Measurements from ENCODE around the gene NAALADL2. TPM values are rescaled to one million over a fixed set of nuclear protein-coding genes. Genes with fewer than 3 reads are reported as not detected.
"Not testable (repeated sequence)": the region's sequence is repeated elsewhere in the genome, so short reads cannot be mapped to it uniquely, and the experiment has no call there.

NAALADL2 gene
- polyA plus RNA-seq, 2 of the 4 experiments (the other 2 are of a cell fraction) = 0.09 to 0.28 TPM

DNA sequence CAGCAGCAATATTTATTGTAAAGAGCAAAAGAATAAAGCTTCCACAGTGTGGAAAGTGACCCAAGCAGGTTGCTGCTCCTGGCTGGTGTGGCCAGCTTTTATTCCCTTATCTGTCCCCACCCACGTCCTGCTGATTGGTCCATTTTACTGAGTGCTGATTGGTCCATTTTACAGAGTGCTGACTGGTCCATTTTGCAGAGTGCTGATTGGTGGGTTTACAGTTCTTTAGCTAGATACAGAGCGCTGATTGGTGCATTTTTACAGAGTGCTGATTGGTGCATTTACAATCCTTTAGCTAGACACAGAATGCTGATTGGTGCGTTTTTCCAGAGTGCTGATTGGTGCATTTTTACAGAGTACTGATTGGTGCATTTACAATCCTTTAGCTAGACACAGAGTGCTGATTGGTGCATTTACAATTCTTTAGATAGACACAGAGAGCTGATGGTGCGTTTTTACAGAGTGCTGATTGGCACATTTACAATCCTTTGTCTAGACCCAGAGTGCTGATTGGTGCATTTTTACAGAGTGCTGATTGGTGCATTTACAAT lies 601.8 kb downstream of the NAALADL2 start:
- H3K27ac ChIP-seq; ATAC-seq; CTCF ChIA-PET; H3K4me3 ChIP-seq; DNase-seq (ENCODE audit: low read depth in 1 of 2, low spot score in 1 of 2); H3K4me1 ChIP-seq; FAIRE-seq; POLR2A ChIA-PET; H3K4me2 ChIP-seq; H3K9me3 ChIP-seq: not testable (repeated sequence)
- 38% methylated on average over 4 of the region's 4 CpGs for WGBS (ENCODE audit: missing lambda C conversion rate)
- TF ChIP-seq MAFK (IDR thresholded peaks at IDR 0.05; ENCODE audit: partially characterized antibody) = peak; percentile 69

GRCh38 chr3:175464362-175464761 lies 605.2 kb downstream of the NAALADL2 start:
- Histone ChIP-seq H3K9me3 (no peaks in the 10 kb centered on the region), H3K27ac (no peak overlapping the region), H3K4me1 (no peaks in the 10 kb centered on the region), H3K4me3 (no peak overlapping the region), H3K4me2 (no peak overlapping the region)
- ATAC-seq (no peak), DNase-seq (ENCODE audit: low read depth in 1 of 2, low spot score in 1 of 2) (no peak), FAIRE-seq (no peak)
- WGBS (ENCODE audit: missing lambda C conversion rate) = 68% methylated on average over 3 of the region's 3 CpGs
- ChIA-PET POLR2A (no interaction called here), CTCF (no interaction called here)
- TF ChIP-seq, protein P1, sequence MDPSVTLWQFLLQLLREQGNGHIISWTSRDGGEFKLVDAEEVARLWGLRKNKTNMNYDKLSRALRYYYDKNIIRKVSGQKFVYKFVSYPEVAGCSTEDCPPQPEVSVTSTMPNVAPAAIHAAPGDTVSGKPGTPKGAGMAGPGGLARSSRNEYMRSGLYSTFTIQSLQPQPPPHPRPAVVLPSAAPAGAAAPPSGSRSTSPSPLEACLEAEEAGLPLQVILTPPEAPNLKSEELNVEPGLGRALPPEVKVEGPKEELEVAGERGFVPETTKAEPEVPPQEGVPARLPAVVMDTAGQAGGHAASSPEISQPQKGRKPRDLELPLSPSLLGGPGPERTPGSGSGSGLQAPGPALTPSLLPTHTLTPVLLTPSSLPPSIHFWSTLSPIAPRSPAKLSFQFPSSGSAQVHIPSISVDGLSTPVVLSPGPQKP (IDR thresholded peaks at IDR 0.05; ENCODE audit: low read depth, low read length) = no peak
- no peak for TF ChIP-seq ZFP36 (IDR thresholded peaks at IDR 0.05; ENCODE audit: borderline replicate concordance, partially characterized antibody)

- DNase-seq (ENCODE audit: low read depth in 1 of 2, low spot score in 1 of 2) = no peak
- CTCF ChIA-PET = no interaction called here
- Histone ChIP-seq H3K27ac (no peak overlapping the region), H3K4me2 (no peak overlapping the region), H3K4me1 (no peaks in the 10 kb centered on the region), H3K4me3 (no peak overlapping the region), H3K9me3 (no peaks in the 10 kb centered on the region)
- POLR2A ChIA-PET = no interaction called here
- ATAC-seq = no peak
- no peak for FAIRE-seq
- TF ChIP-seq RARB (CRISPR knock-in tag; IDR thresholded peaks at IDR 0.05) = no peak
- no peak for TF ChIP-seq BHLHE40 (IDR thresholded peaks at IDR 0.05; ENCODE audit: low read depth, low read length)
- no peak for TF ChIP-seq FOSL2 (IDR thresholded peaks at IDR 0.05)
- no peak for TF ChIP-seq FOSL2 (CRISPR knock-in tag; IDR thresholded peaks at IDR 0.05)
- no peak for TF ChIP-seq EHF (CRISPR knock-in tag; IDR thresholded peaks at IDR 0.05)
- TF ChIP-seq RFX5 (IDR thresholded peaks at IDR 0.05) = no peak
- no peak for TF ChIP-seq MAX (IDR thresholded peaks at IDR 0.05)
- TF ChIP-seq TFCP2L1 (CRISPR knock-in tag; IDR thresholded peaks at IDR 0.05) = no peak
- no peak for TF ChIP-seq ATOH8 (CRISPR knock-in tag; IDR thresholded peaks at IDR 0.05; ENCODE audit: low read depth)
- no peak for TF ChIP-seq HOXB5 (CRISPR knock-in tag; IDR thresholded peaks at IDR 0.05)
- TF ChIP-seq POLR2A (IDR thresholded peaks at IDR 0.05; ENCODE audit: low read length) = no peak
- TF ChIP-seq CEBPB (IDR thresholded peaks at IDR 0.05) = no peak
- no peak for TF ChIP-seq JUN (IDR thresholded peaks at IDR 0.05)
- no peak for TF ChIP-seq HEYL (CRISPR knock-in tag; IDR thresholded peaks at IDR 0.05)
- no peak for TF ChIP-seq NR3C1 (IDR thresholded peaks at IDR 0.05)
- TF ChIP-seq REST (IDR thresholded peaks at IDR 0.05) = no peak
- TF ChIP-seq MAFK (IDR thresholded peaks at IDR 0.05; ENCODE audit: partially characterized antibody) = no peak
- no peak for TF ChIP-seq GATA3 (IDR thresholded peaks at IDR 0.05; ENCODE audit: borderline replicate concordance)
- TF ChIP-seq MYC (IDR thresholded peaks at IDR 0.05; ENCODE audit: borderline replicate concordance, low read length) = no peak
- no peak for TF ChIP-seq EP300 (IDR thresholded peaks at IDR 0.05)
Measured at GRCh38 chr3:175469124-175469523, 610.0 kb downstream of the NAALADL2 start.

Measured in A549 (cell line).